GM19025 (cell line): ENCODE results near the gene IQCK.

Source experiments
- ATAC-seq: cut with Tn5 transposase; IDR thresholded peaks from one replicate; pipeline ENCODE4 v1.9.1; 2021; ENCODE audit warnings: mild to moderate bottlenecking, low read depth, moderate library complexity; ENCODE audit not compliant: unreplicated experiment

The IQCK gene

GRCh38 chr16:19899605-19899955 is 181.5 kb downstream of the IQCK start:
- ATAC-seq, result no peak

DNA sequence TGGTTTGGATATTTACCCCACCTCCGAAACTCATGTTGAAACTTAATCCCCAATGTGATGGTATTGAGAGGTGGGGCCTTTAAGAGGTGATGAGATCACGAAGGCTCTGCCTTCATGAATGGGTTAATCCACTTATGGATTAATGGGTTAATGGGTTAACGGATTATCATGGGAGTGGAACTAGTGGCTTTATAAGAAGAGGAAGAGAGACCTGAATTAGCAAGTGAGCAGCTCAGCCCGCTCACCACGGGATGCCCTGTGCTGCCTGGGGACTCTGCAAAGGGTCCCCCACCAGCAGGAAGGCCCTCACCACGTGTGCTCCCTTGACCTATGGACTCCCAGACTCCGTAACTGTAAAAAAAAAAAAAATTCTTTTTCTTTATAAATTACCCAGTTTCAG is 183.1 kb downstream of the IQCK start:
- ATAC-seq, result no peak

GRCh38 chr16:19907161-19907992 is 189.3 kb downstream of the IQCK start:
- no peak for ATAC-seq
